K562 (cell line): Measurements from ENCODE around the gene GALP.

Experiments
- MYBL2 ChIP-seq, 2 experiments: fragments of 450-650 bp in 1 of 2; sonication (generic) in 1 of 2; formaldehyde crosslinking in 1 of 2; IDR thresholded peaks; 2 replicates each; pipeline versions ENCODE4 v1.6.1 to v1.8.1; 2017 to 2022; ENCODE audit warnings: borderline replicate concordance in 1 of 2, inconsistent platforms in 1 of 2, low read depth in 1 of 2, mild to moderate bottlenecking in 1 of 2, missing genetic modification reagents in 1 of 2, moderate library complexity in 1 of 2
- MYC ChIP-seq, 2 experiments: fragments of 250-450 bp in 1 of 2; sonication (Bioruptor Pico) in 1 of 2; IDR thresholded peaks; 2 replicates each; pipeline versions ENCODE4 v1.5.1 to v1.6.1; 2012 to 2021; ENCODE audit warnings: low read depth in 2 of 2, borderline replicate concordance in 1 of 2, improper control_type of control experiment in 1 of 2, low read length in 1 of 2, mild to moderate bottlenecking in 1 of 2, moderate library complexity in 1 of 2
- TGIF2 ChIP-seq: sonication (generic); formaldehyde crosslinking; IDR thresholded peaks from 2 replicates; pipeline ENCODE4 v1.8.1; 2022; ENCODE audit warnings: mild to moderate bottlenecking, missing genetic modification reagents, moderate library complexity
- ZC3H4 ChIP-seq: sonication (generic); formaldehyde crosslinking; IDR thresholded peaks from 2 replicates; pipeline ENCODE4 v1.9.0; 2021; ENCODE audit warnings: missing genetic modification reagents, borderline replicate concordance
- ZNF274 ChIP-seq: IDR thresholded peaks from 2 replicates; pipeline ENCODE4 v1.6.1; 2011; ENCODE audit warnings: low read depth, mild to moderate bottlenecking, low read length, moderate library complexity, borderline replicate concordance
- ZNF785 ChIP-seq: fragments of 250-450 bp; sonication (Bioruptor Pico); IDR thresholded peaks from 2 replicates; pipeline ENCODE4 v1.4.0; 2020; ENCODE audit warnings: mild to moderate bottlenecking

DNA sequence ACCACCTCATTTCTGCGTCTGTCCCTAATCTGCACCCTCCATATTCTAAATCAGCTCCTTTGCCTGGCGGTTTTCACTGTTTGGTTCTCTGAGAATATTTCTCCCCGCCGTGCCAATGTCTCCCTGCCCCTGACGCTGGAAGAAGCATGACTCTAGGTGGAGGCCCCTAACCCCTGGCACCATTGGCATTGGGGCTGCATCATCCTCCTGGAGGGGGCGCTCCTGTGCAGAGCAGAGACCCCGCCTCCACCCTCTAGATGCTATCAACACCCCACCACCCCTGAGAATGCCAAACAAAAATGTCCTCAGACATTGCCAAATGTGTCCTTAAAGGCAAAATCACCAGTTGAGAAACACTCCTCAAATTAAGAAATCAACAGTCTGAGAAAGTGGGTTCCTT lies 15.3 kb downstream of the GALP start:
- no peak for TF ChIP-seq TGIF2 (CRISPR knock-in tag)
- TF ChIP-seq MYC (IDR thresholded peaks at IDR 0.05; ENCODE audit: low read depth, low read length): no peak
- TF ChIP-seq MYC (CRISPR knock-in tag; IDR thresholded peaks at IDR 0.05; ENCODE audit: borderline replicate concordance, low read depth): no peak
- no peak for TF ChIP-seq ZNF274
- no peak for TF ChIP-seq MYBL2 (IDR thresholded peaks at IDR 0.05; ENCODE audit: low read depth)
- no peak for TF ChIP-seq MYBL2 (CRISPR knock-in tag; IDR thresholded peaks at IDR 0.05; ENCODE audit: borderline replicate concordance)
- no peak for TF ChIP-seq ZC3H4 (CRISPR knock-in tag)
- TF ChIP-seq ZNF785 (CRISPR knock-in tag): no peak
